Endothelial cell of umbilical vein (primary cell): ENCODE results near the gene LRRC27. TPM values are rescaled to one million over a fixed set of nuclear protein-coding genes. Genes with fewer than 3 reads are reported as not detected.

Source experiments
- BruUV-seq: library from RNA; stranded (reverse); fragments of 400-500 nt; replicated peaks from 2 replicates; lab custom pipeline; 2021; lab: Mats Ljungman, UMichigan
- CTCF ChIA-PET: fragments of 300-600, 350-600 bp; sonication (Branson Sonifier 250); formaldehyde crosslinking; loops from one replicate; lab custom pipeline; 2021; ENCODE audit warnings: antibody characterized with exemption, inconsistent platforms; lab: Charles Lee
- POLR2A ChIA-PET: fragments of 300-600, 350-600 bp; sonication (Branson Sonifier 250); formaldehyde crosslinking; loops from one replicate; lab custom pipeline; 2021; ENCODE audit warnings: antibody characterized with exemption, inconsistent platforms; lab: Charles Lee
- DNase-seq: peaks from one replicate; pipeline ENCODE4 v3.0.0-alpha.2; 2011; ENCODE audit warnings: low read depth, low spot score
- FAIRE-seq: peaks from 2 replicates; lab custom pipeline; 2011; peaks lifted over from hg19 to GRCh38; lab: Jason Lieb, UNC
- H2AFZ ChIP-seq: 2 replicates; pipeline ENCODE4 v1.6.0; 2012; ENCODE audit warnings: low read depth, low read length, control low read depth, inconsistent platforms
- H3K27ac ChIP-seq: 2 replicates; pipeline ENCODE4 v1.5.1; 2011; ENCODE audit warnings: low read depth, mild to moderate bottlenecking, control low read depth, low read length, moderate library complexity; ENCODE audit not compliant: insufficient read depth
- H3K27me3 ChIP-seq, 2 experiments: 2 replicates each; pipeline versions ENCODE4 v1.6.0 to v1.6.1; 2011; ENCODE audit warnings: low read length in 2 of 2, mixed read lengths in 1 of 2; ENCODE audit not compliant: control insufficient read depth in 2 of 2, insufficient read depth in 2 of 2
- H3K36me3 ChIP-seq, 2 experiments: 2 replicates in 1 of 2; 3 replicates in 1 of 2; pipeline ENCODE4 v1.5.1; 2011; ENCODE audit warnings: low read length in 2 of 2, mild to moderate bottlenecking in 1 of 2, moderate library complexity in 1 of 2; ENCODE audit not compliant: control insufficient read depth in 2 of 2, insufficient read depth in 2 of 2; ENCODE audit errors: extremely low read depth in 1 of 2
- H3K4me1 ChIP-seq: 3 replicates; pipeline ENCODE4 v1.5.1; 2011; ENCODE audit warnings: mild to moderate bottlenecking, low read length; ENCODE audit not compliant: control insufficient read depth, insufficient read depth; ENCODE audit errors: extremely low read depth
- H3K4me2 ChIP-seq: 2 replicates; pipeline ENCODE4 v1.6.1; 2011; ENCODE audit warnings: low read length, control low read depth, mixed read lengths; ENCODE audit not compliant: insufficient read depth
- H3K4me3 ChIP-seq, 3 experiments: fragments of 200-600 bp in 1 of 3; sonication (generic), shearing (Covaris generic) in 1 of 3; replicated peaks in 1 of 3; 2 replicates each; pipeline ENCODE4 v1.5.1; 2011 to 2016; ENCODE audit warnings: control low read depth in 3 of 3, low read length in 3 of 3, mild to moderate bottlenecking in 2 of 3, inconsistent platforms in 1 of 3, low read depth in 1 of 3, moderate library complexity in 1 of 3; ENCODE audit not compliant: insufficient read depth in 1 of 3
- H3K79me2 ChIP-seq: 2 replicates; pipeline ENCODE4 v1.6.0; 2012; ENCODE audit warnings: low read length, inconsistent platforms; ENCODE audit not compliant: control insufficient read depth, insufficient read depth
- H3K9ac ChIP-seq: replicated peaks from 2 replicates; pipeline ENCODE3; 2011; ENCODE audit warnings: low read length, control low read depth; ENCODE audit not compliant: insufficient read depth; ENCODE audit errors: extremely low read depth
- H3K9me1 ChIP-seq: replicated peaks from 3 replicates; pipeline ENCODE4 v1.6.0; 2011; ENCODE audit warnings: mild to moderate bottlenecking, low read length; ENCODE audit not compliant: control insufficient read depth, insufficient read depth; ENCODE audit errors: extremely low read depth
- H3K9me3 ChIP-seq: replicated peaks from 2 replicates; pipeline ENCODE4 v1.5.1; 2012; ENCODE audit warnings: low read length, inconsistent platforms; ENCODE audit not compliant: control insufficient read depth, insufficient read depth
- H4K20me1 ChIP-seq: replicated peaks from 2 replicates; pipeline ENCODE3; 2011; ENCODE audit warnings: mild to moderate bottlenecking, low read length; ENCODE audit not compliant: control insufficient read depth, insufficient read depth; ENCODE audit errors: extremely low read depth
- EZH2 ChIP-seq: IDR thresholded peaks from 2 replicates; pipeline ENCODE4 v1.6.1; 2012; ENCODE audit warnings: borderline replicate concordance, low read depth, mild to moderate bottlenecking, moderate library complexity, low read length, inconsistent platforms; ENCODE audit not compliant: severe bottlenecking
- FOS ChIP-seq: IDR thresholded peaks from 2 replicates; pipeline ENCODE4 v1.6.1; 2011; ENCODE audit warnings: mild to moderate bottlenecking, low read length, moderate library complexity, borderline replicate concordance; ENCODE audit not compliant: insufficient read depth
- GATA2 ChIP-seq: IDR thresholded peaks from 2 replicates; pipeline ENCODE4 v1.7.0; 2011; ENCODE audit warnings: low read depth, mild to moderate bottlenecking, moderate library complexity, mixed read lengths, low read length; ENCODE audit not compliant: insufficient read length, insufficient read depth
- JUN ChIP-seq: IDR thresholded peaks from 2 replicates; pipeline ENCODE4 v1.6.1; 2011; ENCODE audit warnings: borderline replicate concordance, low read depth; ENCODE audit not compliant: insufficient read length, insufficient read depth
- MYC ChIP-seq: IDR thresholded peaks from one replicate; pipeline ENCODE4 v1.6.1; 2011; ENCODE audit warnings: mild to moderate bottlenecking, low read depth, low read length
- POLR2A ChIP-seq: IDR thresholded peaks from 2 replicates; pipeline ENCODE4 v1.6.1; 2012; ENCODE audit warnings: low read depth, mild to moderate bottlenecking, control low read depth, low read length
- POLR2AphosphoS5 ChIP-seq: IDR thresholded peaks from 2 replicates; pipeline ENCODE4 v1.6.1; 2012; ENCODE audit warnings: low read depth, mild to moderate bottlenecking, control low read depth, low read length, moderate library complexity; ENCODE audit not compliant: insufficient read depth
- dilution Hi-C: fragments of 300-500 bp; cut with MboI; formaldehyde crosslinking; loops from one replicate; pipeline ENCODE4 v1.15.0; 2019; ENCODE audit warnings: low sequenced_read_pairs; ENCODE audit not compliant: extremely low pct_ligation_motif_present
- intact Hi-C: fragments of 100-400 bp; cut with micrococcal nuclease; formaldehyde crosslinking; loops from one replicate; pipeline ENCODE4 v1.10.0; 2022
- polyA plus RNA-seq, 4 experiments: library from polyadenylated mRNA; depleted of rRNA in 3 of 4; stranded (reverse) in 3 of 4; unstranded in 1 of 4; fragments of >200 nt; gene quantifications; 2 replicates each; pipeline versions ENCODE4 v1.2.1 to v1.2.3, GENCODE V29; 2011 to 2012; ENCODE audit warnings: missing spikeins in 1 of 4
- total RNA-seq: library from RNA; stranded (reverse); gene quantifications from 2 replicates; pipeline ENCODE4 v1.2.3, GENCODE V29; 2021
- TF ChIP-seq, protein P1 (sequence below): IDR thresholded peaks from 2 replicates; pipeline ENCODE4 v1.6.1; 2011; ENCODE audit not compliant: insufficient read depth, insufficient read length
- TF ChIP-seq, protein P2 (sequence below), 2 donors: IDR thresholded peaks; 1 replicate in 1 of 2; 2 replicates in 1 of 2; pipeline ENCODE4 v1.5.1; 2011; ENCODE audit warnings: low read length in 2 of 2, mild to moderate bottlenecking in 2 of 2, moderate library complexity in 2 of 2, control low read depth in 1 of 2, inconsistent platforms in 1 of 2, low read depth in 1 of 2; ENCODE audit not compliant: insufficient read depth in 1 of 2; ENCODE audit errors: extremely low read depth in 1 of 2

LRRC27 gene
- total and polyA plus RNA-seq, 2 donors (not counting 3 experiments of a cell fraction or from before 2014, with no cell fraction given) = 8.3 to 13.6 TPM

DNA sequence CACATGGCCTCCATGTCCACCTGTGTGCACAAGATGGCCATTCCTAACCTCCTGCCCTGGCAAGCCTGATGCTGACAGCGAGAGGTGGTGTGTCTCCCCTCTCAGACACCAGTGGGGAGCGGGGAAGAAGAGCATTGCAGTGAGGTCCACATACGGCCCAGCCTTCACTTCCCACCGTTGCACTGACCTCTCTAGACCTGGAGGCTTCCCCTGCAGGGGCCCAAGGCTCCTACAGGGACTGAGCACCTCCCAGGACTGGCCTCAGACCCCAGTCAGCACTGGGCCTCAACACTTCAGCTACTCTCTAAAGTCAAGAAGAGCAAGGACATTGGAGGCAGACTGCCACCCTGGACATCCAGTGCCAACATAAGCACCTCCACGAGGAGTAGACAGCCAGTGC is 40.2 kb upstream of the LRRC27 start:
- dilution Hi-C loops = no loop called here
- no TSS peak for BruUV-seq
- TF ChIP-seq POLR2AphosphoS5 = no peak
- TF ChIP-seq EZH2 = no peak
- TF ChIP-seq, protein P1, sequence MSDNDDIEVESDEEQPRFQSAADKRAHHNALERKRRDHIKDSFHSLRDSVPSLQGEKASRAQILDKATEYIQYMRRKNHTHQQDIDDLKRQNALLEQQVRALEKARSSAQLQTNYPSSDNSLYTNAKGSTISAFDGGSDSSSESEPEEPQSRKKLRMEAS = no peak
- TF ChIP-seq POLR2A = no peak
- TF ChIP-seq FOS = no peak
- TF ChIP-seq, protein P2, sequence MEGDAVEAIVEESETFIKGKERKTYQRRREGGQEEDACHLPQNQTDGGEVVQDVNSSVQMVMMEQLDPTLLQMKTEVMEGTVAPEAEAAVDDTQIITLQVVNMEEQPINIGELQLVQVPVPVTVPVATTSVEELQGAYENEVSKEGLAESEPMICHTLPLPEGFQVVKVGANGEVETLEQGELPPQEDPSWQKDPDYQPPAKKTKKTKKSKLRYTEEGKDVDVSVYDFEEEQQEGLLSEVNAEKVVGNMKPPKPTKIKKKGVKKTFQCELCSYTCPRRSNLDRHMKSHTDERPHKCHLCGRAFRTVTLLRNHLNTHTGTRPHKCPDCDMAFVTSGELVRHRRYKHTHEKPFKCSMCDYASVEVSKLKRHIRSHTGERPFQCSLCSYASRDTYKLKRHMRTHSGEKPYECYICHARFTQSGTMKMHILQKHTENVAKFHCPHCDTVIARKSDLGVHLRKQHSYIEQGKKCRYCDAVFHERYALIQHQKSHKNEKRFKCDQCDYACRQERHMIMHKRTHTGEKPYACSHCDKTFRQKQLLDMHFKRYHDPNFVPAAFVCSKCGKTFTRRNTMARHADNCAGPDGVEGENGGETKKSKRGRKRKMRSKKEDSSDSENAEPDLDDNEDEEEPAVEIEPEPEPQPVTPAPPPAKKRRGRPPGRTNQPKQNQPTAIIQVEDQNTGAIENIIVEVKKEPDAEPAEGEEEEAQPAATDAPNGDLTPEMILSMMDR (IDR thresholded peaks at IDR 0.05; ENCODE audit: extremely low read depth in 1 of 2, insufficient read depth in 1 of 2, low read depth in 1 of 2, low read length in 2 of 2) = no peak
- TF ChIP-seq MYC = no peak
- TF ChIP-seq GATA2 = no peak
- TF ChIP-seq JUN = no peak
- Histone ChIP-seq H3K79me2 (no peaks in the 10 kb centered on the region), H3K4me2 (no peak overlapping the region), H4K20me1 (no peaks in the 10 kb centered on the region), H3K27me3 (peaks cover 0 to 4% of the 10 kb centered on the region in 2 experiments), H3K4me1 (no peaks in the 10 kb centered on the region), H3K9me1 (no peaks in the 10 kb centered on the region), H3K9ac (no peak overlapping the region), H3K27ac (no peak overlapping the region), H3K4me3 (no peak overlapping the region), H3K36me3 (no peaks in the 10 kb centered on the region), H3K9me3 (no peaks in the 10 kb centered on the region), H2AFZ (no peak overlapping the region)
- FAIRE-seq (no peak), DNase-seq (no peak)
- CTCF ChIA-PET = no interaction called here
- POLR2A ChIA-PET = no interaction called here
- intact Hi-C loops = no loop called here
